ENCODE results near the gene HPS4. TPM values are rescaled to one million over a fixed set of nuclear protein-coding genes. Genes with fewer than 3 reads are reported as not detected.

HPS4 gene
- total RNA-seq, 1 experiment from 2014 or later = 21.2 TPM

DNA sequence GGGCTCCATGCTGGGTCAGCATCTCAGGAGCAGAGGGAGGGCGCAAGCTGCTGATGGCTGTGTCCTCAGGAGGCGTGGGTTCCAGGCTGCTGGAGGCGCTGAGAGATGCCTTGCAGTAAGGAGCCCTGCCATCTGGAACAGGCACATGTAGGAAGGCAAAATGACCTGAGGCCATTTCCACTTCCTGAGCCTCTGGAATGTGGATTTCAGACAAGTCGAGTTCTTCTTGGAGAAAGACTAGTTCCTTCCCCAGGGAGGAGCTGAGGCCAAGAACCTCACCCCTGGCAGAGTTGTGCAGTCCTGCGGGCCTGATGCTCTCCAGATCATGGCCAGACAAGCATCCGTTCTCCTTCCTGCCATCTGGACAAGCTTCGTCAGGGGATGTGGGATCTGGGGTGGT lies 19.3 kb downstream of the HPS4 start:
- no peak overlapping the region for H3K4me2 ChIP-seq
- CTCF ChIA-PET = no interaction called here
- POLR2A ChIA-PET (ENCODE audit: unreplicated experiment) = no interaction called here
- H3K9me2 ChIP-seq (ENCODE audit: insufficient read depth) = no peaks in the 10 kb centered on the region
- H3K4me1 ChIP-seq (replicated peaks; ENCODE audit: insufficient read depth) = no peaks in the 10 kb centered on the region
- H4K20me1 ChIP-seq (ENCODE audit: insufficient read depth) = peaks cover 22% of the 10 kb centered on the region
- H3K79me2 ChIP-seq (ENCODE audit: low read depth) = no peaks in the 10 kb centered on the region
- no peak overlapping the region for H3K27ac ChIP-seq
- no TSS peak for BruUV-seq (replicated peaks)
- no peak overlapping the region for H3K4me3 ChIP-seq
- H3K36me3 ChIP-seq (ENCODE audit: low read depth) = peaks cover 13% of the 10 kb centered on the region
- no peaks in the 10 kb centered on the region for H3K27me3 ChIP-seq (ENCODE audit: insufficient read depth, low read depth)
- H3K9me3 ChIP-seq (ENCODE audit: insufficient read depth, low read depth) = no peaks in the 10 kb centered on the region
- DNase-seq = no peak
- no peaks in the 10 kb centered on the region for H3F3A ChIP-seq (ENCODE audit: insufficient read depth, low read depth)
- H2AFZ ChIP-seq = no peak overlapping the region
- intact Hi-C loops (cut with micrococcal nuclease; ENCODE audit: unreplicated experiment) = no loop called here
- TF ChIP-seq, protein P1, sequence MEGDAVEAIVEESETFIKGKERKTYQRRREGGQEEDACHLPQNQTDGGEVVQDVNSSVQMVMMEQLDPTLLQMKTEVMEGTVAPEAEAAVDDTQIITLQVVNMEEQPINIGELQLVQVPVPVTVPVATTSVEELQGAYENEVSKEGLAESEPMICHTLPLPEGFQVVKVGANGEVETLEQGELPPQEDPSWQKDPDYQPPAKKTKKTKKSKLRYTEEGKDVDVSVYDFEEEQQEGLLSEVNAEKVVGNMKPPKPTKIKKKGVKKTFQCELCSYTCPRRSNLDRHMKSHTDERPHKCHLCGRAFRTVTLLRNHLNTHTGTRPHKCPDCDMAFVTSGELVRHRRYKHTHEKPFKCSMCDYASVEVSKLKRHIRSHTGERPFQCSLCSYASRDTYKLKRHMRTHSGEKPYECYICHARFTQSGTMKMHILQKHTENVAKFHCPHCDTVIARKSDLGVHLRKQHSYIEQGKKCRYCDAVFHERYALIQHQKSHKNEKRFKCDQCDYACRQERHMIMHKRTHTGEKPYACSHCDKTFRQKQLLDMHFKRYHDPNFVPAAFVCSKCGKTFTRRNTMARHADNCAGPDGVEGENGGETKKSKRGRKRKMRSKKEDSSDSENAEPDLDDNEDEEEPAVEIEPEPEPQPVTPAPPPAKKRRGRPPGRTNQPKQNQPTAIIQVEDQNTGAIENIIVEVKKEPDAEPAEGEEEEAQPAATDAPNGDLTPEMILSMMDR (conservative IDR thresholded peaks at IDR 0.05) = no peak
- no peak for TF ChIP-seq EZH2 (IDR thresholded peaks at IDR 0.05; ENCODE audit: low read depth)

DNA sequence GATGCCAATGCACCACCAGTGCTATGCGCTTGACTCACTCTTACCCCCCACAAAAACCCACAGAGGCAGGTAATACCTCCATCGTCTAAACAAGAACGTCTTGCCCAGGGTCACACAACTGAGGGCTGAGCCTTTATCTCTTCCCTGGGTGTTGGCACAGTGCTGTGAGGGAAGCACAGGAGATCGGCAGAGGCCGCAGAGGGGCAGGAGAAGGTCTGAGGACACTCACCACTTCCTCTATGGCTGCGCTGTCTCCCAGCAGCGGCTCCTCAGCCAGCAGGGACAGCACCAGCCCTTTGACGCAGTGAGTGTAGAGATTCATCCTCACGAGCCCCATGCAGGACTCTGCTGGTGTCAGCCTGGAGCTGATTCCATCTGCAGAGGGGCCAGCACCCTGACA lies 19.9 kb downstream of the HPS4 start:
- Histone ChIP-seq H3K4me2 (no peak overlapping the region), H4K20me1 (ENCODE audit: insufficient read depth) (peaks cover 22% of the 10 kb centered on the region), H3F3A (ENCODE audit: insufficient read depth, low read depth) (no peaks in the 10 kb centered on the region), H3K36me3 (ENCODE audit: low read depth) (peaks cover 10% of the 10 kb centered on the region), H3K4me3 (no peak overlapping the region), H2AFZ (no peak overlapping the region), H3K9me2 (ENCODE audit: insufficient read depth) (no peaks in the 10 kb centered on the region), H3K4me1 (replicated peaks; ENCODE audit: insufficient read depth) (no peaks in the 10 kb centered on the region), H3K27ac (no peak overlapping the region), H3K27me3 (ENCODE audit: insufficient read depth, low read depth) (no peaks in the 10 kb centered on the region), H3K9me3 (ENCODE audit: insufficient read depth, low read depth) (no peaks in the 10 kb centered on the region), H3K79me2 (ENCODE audit: low read depth) (no peaks in the 10 kb centered on the region)
- intact Hi-C loops (cut with micrococcal nuclease; ENCODE audit: unreplicated experiment) = no loop called here
- DNase-seq = no peak
- CTCF ChIA-PET = interaction anchor here (0.6 kb wide), 1 partner anchor 61 kb away, joined by 6 read pairs; no protein-coding TSS in a partner anchor
- no TSS peak for BruUV-seq (replicated peaks)
- POLR2A ChIA-PET (ENCODE audit: unreplicated experiment) = no interaction called here
- TF ChIP-seq, protein P1 (conservative IDR thresholded peaks at IDR 0.05) = no peak
- TF ChIP-seq EZH2 (IDR thresholded peaks at IDR 0.05; ENCODE audit: low read depth) = no peak

DNA sequence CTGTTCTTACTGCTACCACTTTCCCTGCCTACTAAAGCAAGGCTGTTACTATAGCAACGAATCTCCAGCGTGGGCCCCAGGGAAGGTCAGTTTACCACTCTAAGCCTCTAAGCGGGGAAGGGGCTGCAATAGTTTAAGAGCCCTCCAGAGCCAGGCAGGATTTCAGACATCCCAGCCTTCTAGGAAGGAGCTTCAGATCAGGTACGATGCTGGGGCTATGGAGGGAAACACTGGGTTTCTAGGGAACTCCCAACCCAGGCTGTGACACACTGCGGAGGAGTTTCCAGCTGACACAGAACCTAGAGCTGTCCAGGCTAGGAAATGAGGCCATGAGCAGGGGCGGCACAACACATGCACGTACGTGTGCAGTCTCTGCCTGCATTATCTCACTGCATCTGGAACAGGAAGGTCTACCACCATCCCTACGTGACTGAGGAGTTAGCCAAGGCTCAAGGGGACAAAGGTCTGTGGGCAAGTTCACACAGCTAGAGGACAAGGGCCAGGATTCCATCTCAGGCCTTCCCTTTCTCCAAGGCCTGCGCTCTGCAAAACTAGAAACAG lies 20.4 kb downstream of the HPS4 start:
- no peak overlapping the region for H3K4me2 ChIP-seq
- H3K27me3 ChIP-seq (ENCODE audit: insufficient read depth, low read depth) = no peaks in the 10 kb centered on the region
- H3K27ac ChIP-seq = no peak overlapping the region
- CTCF ChIA-PET = no interaction called here
- H3K4me3 ChIP-seq = no peak overlapping the region
- H3K9me2 ChIP-seq (ENCODE audit: insufficient read depth) = no peaks in the 10 kb centered on the region
- H3F3A ChIP-seq (ENCODE audit: insufficient read depth, low read depth) = no peaks in the 10 kb centered on the region
- no peak for TF ChIP-seq EZH2 (IDR thresholded peaks at IDR 0.05; ENCODE audit: low read depth)
- TF ChIP-seq, protein P1 (conservative IDR thresholded peaks at IDR 0.05) = no peak
- no peak for DNase-seq
- no peaks in the 10 kb centered on the region for H3K9me3 ChIP-seq (ENCODE audit: insufficient read depth, low read depth)
- POLR2A ChIA-PET (ENCODE audit: unreplicated experiment) = no interaction called here
- H3K36me3 ChIP-seq (ENCODE audit: low read depth) = peaks cover 6% of the 10 kb centered on the region
- intact Hi-C loops (cut with micrococcal nuclease; ENCODE audit: unreplicated experiment) = no loop called here
- H4K20me1 ChIP-seq (ENCODE audit: insufficient read depth) = peaks cover 22% of the 10 kb centered on the region
- H3K4me1 ChIP-seq (replicated peaks; ENCODE audit: insufficient read depth) = no peaks in the 10 kb centered on the region
- H2AFZ ChIP-seq = no peak overlapping the region
- H3K79me2 ChIP-seq (ENCODE audit: low read depth) = no peaks in the 10 kb centered on the region
- BruUV-seq (replicated peaks) = no TSS peak

All from PC-9 (cell line).